ENCODE measurements around the gene TSPAN32. TPM values are rescaled to one million over a fixed set of nuclear protein-coding genes. Genes with fewer than 3 reads are reported as not detected.

The TSPAN32 gene
- total RNA-seq, 2 experiments from 2014 or later: 0.69 to 2.0 TPM

GRCh38 chr11:2287091-2287490 is 14.7 kb upstream of the TSPAN32 start:
- H3K4me3 ChIP-seq (ENCODE audit: low read depth, low read length, poor library complexity, severe bottlenecking): no peak overlapping the region

GRCh38 chr11:2289350-2289749 is 12.5 kb upstream of the TSPAN32 start:
- no TSS peak for BruUV-seq (replicated peaks)
- H3K4me3 ChIP-seq (ENCODE audit: low read depth, low read length, poor library complexity, severe bottlenecking): no peak overlapping the region
- POLR2A ChIA-PET: no interaction called here
- no peaks in the 10 kb centered on the region for H4K20me1 ChIP-seq (ENCODE audit: insufficient read depth, low read length)
- no peaks in the 10 kb centered on the region for H3K4me1 ChIP-seq (ENCODE audit: insufficient read depth, low read length, poor library complexity, severe bottlenecking)
- no peak for DNase-seq (ENCODE audit: low spot score)
- H3K9me2 ChIP-seq (ENCODE audit: insufficient read depth, low read length): no peaks in the 10 kb centered on the region
- H3K79me2 ChIP-seq (ENCODE audit: insufficient read depth, low read depth, low read length): no peaks in the 10 kb centered on the region
- intact Hi-C loops (cut with micrococcal nuclease; ENCODE audit: unreplicated experiment): loop anchor here (10.0 kb wide), 1 partner anchor 65 kb away; no protein-coding TSS in a partner anchor
- H3K4me2 ChIP-seq (ENCODE audit: low read length): no peak overlapping the region
- CTCF ChIA-PET (ENCODE audit: unreplicated experiment): no interaction called here
- H3K9me3 ChIP-seq (ENCODE audit: low read length): no peaks in the 10 kb centered on the region
- no peaks in the 10 kb centered on the region for H3K36me3 ChIP-seq (ENCODE audit: insufficient read depth, low read length)
- TF ChIP-seq EZH2phosphoT487 (IDR thresholded peaks at IDR 0.05; ENCODE audit: borderline replicate concordance, low read depth, low read length): no peak
- no peak for TF ChIP-seq CTCF (conservative IDR thresholded peaks at IDR 0.05; ENCODE audit: low read length)
- no peak overlapping the region for H3K27ac ChIP-seq (ENCODE audit: low read depth, low read length, poor library complexity, severe bottlenecking)
- no peak overlapping the region for H2AFZ ChIP-seq (ENCODE audit: low read length)

More at GRCh38 chr11:2287091-2287490, 14.7 kb upstream of the TSPAN32 start:
- no peaks in the 10 kb centered on the region for H3K79me2 ChIP-seq (ENCODE audit: insufficient read depth, low read depth, low read length)
- TF ChIP-seq CTCF (conservative IDR thresholded peaks at IDR 0.05; ENCODE audit: low read length) (no peak), EZH2phosphoT487 (IDR thresholded peaks at IDR 0.05; ENCODE audit: borderline replicate concordance, low read depth, low read length) (no peak)
- H2AFZ ChIP-seq (ENCODE audit: low read length): no peak overlapping the region
- no peaks in the 10 kb centered on the region for H4K20me1 ChIP-seq (ENCODE audit: insufficient read depth, low read length)
- 0 out of 2 replicates have a peak, but pooled peaks cover 7% of the 10 kb centered on the region for H3K9me3 ChIP-seq (ENCODE audit: low read length)
- H3K4me1 ChIP-seq (ENCODE audit: insufficient read depth, low read length, poor library complexity, severe bottlenecking): no peaks in the 10 kb centered on the region
- no peak overlapping the region for H3K27ac ChIP-seq (ENCODE audit: low read depth, low read length, poor library complexity, severe bottlenecking)
- CTCF ChIA-PET (ENCODE audit: unreplicated experiment): interaction anchor here (0.6 kb wide), 1 partner anchor 892 kb away, joined by 4 read pairs; no protein-coding TSS in a partner anchor
- H3K9me2 ChIP-seq (ENCODE audit: insufficient read depth, low read length): no peaks in the 10 kb centered on the region
- BruUV-seq (replicated peaks): no TSS peak
- no peak for DNase-seq (ENCODE audit: low spot score)
- POLR2A ChIA-PET: no interaction called here
- no peak overlapping the region for H3K4me2 ChIP-seq (ENCODE audit: low read length)
- intact Hi-C loops (cut with micrococcal nuclease; ENCODE audit: unreplicated experiment): loop anchor here (10.0 kb wide), 1 partner anchor 68 kb away; no protein-coding TSS in a partner anchor
- no peaks in the 10 kb centered on the region for H3K36me3 ChIP-seq (ENCODE audit: insufficient read depth, low read length)

GRCh38 chr11:2289859-2290258 is 12.0 kb upstream of the TSPAN32 start:
- TF ChIP-seq EZH2phosphoT487 (IDR thresholded peaks at IDR 0.05; ENCODE audit: borderline replicate concordance, low read depth, low read length) (no peak), CTCF (conservative IDR thresholded peaks at IDR 0.05; ENCODE audit: low read length) (no peak)
- CTCF ChIA-PET (ENCODE audit: unreplicated experiment): no interaction called here
- Histone ChIP-seq H2AFZ (ENCODE audit: low read length) (no peak overlapping the region), H3K4me3 (ENCODE audit: low read depth, low read length, poor library complexity, severe bottlenecking) (no peak overlapping the region), H3K4me2 (ENCODE audit: low read length) (no peak overlapping the region), H3K9me2 (ENCODE audit: insufficient read depth, low read length) (no peaks in the 10 kb centered on the region), H3K4me1 (ENCODE audit: insufficient read depth, low read length, poor library complexity, severe bottlenecking) (no peaks in the 10 kb centered on the region), H3K27ac (ENCODE audit: low read depth, low read length, poor library complexity, severe bottlenecking) (no peak overlapping the region), H3K79me2 (ENCODE audit: insufficient read depth, low read depth, low read length) (no peaks in the 10 kb centered on the region), H3K36me3 (ENCODE audit: insufficient read depth, low read length) (no peaks in the 10 kb centered on the region), H4K20me1 (ENCODE audit: insufficient read depth, low read length) (no peaks in the 10 kb centered on the region), H3K9me3 (ENCODE audit: low read length) (no peaks in the 10 kb centered on the region)
- intact Hi-C loops (cut with micrococcal nuclease; ENCODE audit: unreplicated experiment): loop anchor here (10.0 kb wide), 1 partner anchor 65 kb away; no protein-coding TSS in a partner anchor
- POLR2A ChIA-PET: no interaction called here
- DNase-seq (ENCODE audit: low spot score): no peak
- BruUV-seq (replicated peaks): no TSS peak
